Chondrocyte (in vitro differentiated cells): ENCODE results near the gene SIDT2. TPM values are rescaled to one million over a fixed set of nuclear protein-coding genes. Genes with fewer than 3 reads are reported as not detected.
A peak's percentile ranks its signal among the peaks of the same experiment; 100 is the strongest.
"Not testable (repeated sequence)": the region's sequence is repeated elsewhere in the genome, so short reads cannot be mapped to it uniquely, and the experiment has no call there.

Source experiments
- DNase-seq: peaks from one replicate; pipeline ENCODE4 v3.0.0; 2021; ENCODE audit warnings: mixed read lengths, low spot score
- H3K27ac Mint-ChIP-seq: one replicate; pipeline ENCODE4 v1.8.0; 2021; ENCODE audit warnings: mild to moderate bottlenecking, moderate library complexity, mixed read lengths; ENCODE audit not compliant: unreplicated experiment
- H3K27me3 Mint-ChIP-seq: 2 replicates; pipeline ENCODE4 v1.8.0; 2021; ENCODE audit warnings: low read depth, mixed read lengths
- H3K36me3 Mint-ChIP-seq: 2 replicates; pipeline ENCODE4 v1.8.0; 2021; ENCODE audit warnings: low read depth, mixed read lengths
- H3K4me1 Mint-ChIP-seq: 2 replicates; pipeline ENCODE4 v1.8.0; 2021; ENCODE audit warnings: low read depth, mild to moderate bottlenecking, mixed read lengths
- H3K4me3 Mint-ChIP-seq: one replicate; pipeline ENCODE4 v1.8.0; 2021; ENCODE audit warnings: mild to moderate bottlenecking, moderate library complexity, mixed read lengths; ENCODE audit not compliant: unreplicated experiment
- H3K9me3 Mint-ChIP-seq: 2 replicates; pipeline ENCODE4 v1.8.0; 2021; ENCODE audit warnings: low read depth, mixed read lengths
- CTCF ChIP-seq: fragments of 200-600 bp; sonication (generic); IDR thresholded peaks from 2 replicates; pipeline ENCODE4 v1.5.0; 2021; ENCODE audit warnings: antibody characterized with exemption, mild to moderate bottlenecking, moderate library complexity
- total RNA-seq: library from RNA; stranded (reverse); gene quantifications from 3 replicates; pipeline ENCODE4 v1.2.1, GENCODE V29; 2021

Gene SIDT2
- total RNA-seq, 1 donor from 2014 or later, result 38.8 TPM

GRCh38 chr11:117182551-117182935, 4.0 kb downstream of the SIDT2 start:
- H3K4me1 Mint-ChIP-seq, result peaks cover 29% of the 10 kb centered on the region
- no peak for TF ChIP-seq CTCF
- no peak overlapping the region for H3K4me3 Mint-ChIP-seq
- H3K27ac Mint-ChIP-seq, result no peak overlapping the region
- peaks cover 10% of the 10 kb centered on the region for H3K36me3 Mint-ChIP-seq
- H3K27me3 Mint-ChIP-seq, result no peaks in the 10 kb centered on the region
- no peaks in the 10 kb centered on the region for H3K9me3 Mint-ChIP-seq
- DNase-seq, result peak; percentile 88

- H3K4me3 Mint-ChIP-seq, H3K27ac Mint-ChIP-seq, H3K27me3 Mint-ChIP-seq, H3K9me3 Mint-ChIP-seq: not testable (repeated sequence)
- H3K36me3 Mint-ChIP-seq, result peaks cover 10% of the 10 kb centered on the region
- DNase-seq, result peak; percentile 32
- H3K4me1 Mint-ChIP-seq, result peaks cover 22% of the 10 kb centered on the region
Observed at GRCh38 chr11:117183178-117183577, 4.6 kb downstream of the SIDT2 start.

- Mint-ChIP-seq H3K27ac (no peak overlapping the region), H3K4me3 (no peak overlapping the region), H3K4me1 (peaks cover 19% of the 10 kb centered on the region)
Observed at GRCh38 chr11:117183724-117184349, 5.3 kb downstream of the SIDT2 start.

GRCh38 chr11:117185736-117186430, 7.3 kb downstream of the SIDT2 start:
- H3K4me1 Mint-ChIP-seq, result peaks cover 4% of the 10 kb centered on the region
- H3K27ac Mint-ChIP-seq, result no peak overlapping the region
- no peaks in the 10 kb centered on the region for H3K27me3 Mint-ChIP-seq
- no peaks in the 10 kb centered on the region for H3K9me3 Mint-ChIP-seq
- no peak for TF ChIP-seq CTCF
- H3K36me3 Mint-ChIP-seq, result peaks cover 17% of the 10 kb centered on the region
- DNase-seq, result no peak
- H3K4me3 Mint-ChIP-seq, result no peak overlapping the region

More at GRCh38 chr11:117183724-117184349, 5.3 kb downstream of the SIDT2 start:
- DNase-seq, result peak; percentile 41
- Mint-ChIP-seq H3K9me3 (no peaks in the 10 kb centered on the region), H3K27me3 (no peaks in the 10 kb centered on the region), H3K36me3 (peaks cover 13% of the 10 kb centered on the region)
- no peak for TF ChIP-seq CTCF

GRCh38 chr11:117186431-117186761, 7.9 kb downstream of the SIDT2 start:
- no peak for TF ChIP-seq CTCF
- Mint-ChIP-seq H3K36me3 (peaks cover 17% of the 10 kb centered on the region), H3K27me3 (no peaks in the 10 kb centered on the region), H3K4me3 (no peak overlapping the region), H3K9me3 (no peaks in the 10 kb centered on the region), H3K27ac (no peak overlapping the region), H3K4me1 (no peaks in the 10 kb centered on the region)
- peak; percentile 35 for DNase-seq

GRCh38 chr11:117187007-117187406, 8.5 kb downstream of the SIDT2 start:
- no peaks in the 10 kb centered on the region for H3K4me1 Mint-ChIP-seq
- no peak overlapping the region for H3K4me3 Mint-ChIP-seq
- H3K36me3 Mint-ChIP-seq, result peaks cover 18% of the 10 kb centered on the region
- no peak for TF ChIP-seq CTCF
- H3K27ac Mint-ChIP-seq, result peak overlapping the region; percentile 71
- no peaks in the 10 kb centered on the region for H3K27me3 Mint-ChIP-seq
- DNase-seq, result peak; percentile 59
- H3K9me3 Mint-ChIP-seq, result no peaks in the 10 kb centered on the region
